Erythroblast (primary cell): ENCODE measurements around the gene DNASE1L1.

Experiments
- GATA1 ChIP-seq: IDR thresholded peaks from 2 replicates; pipeline ENCODE4 v1.6.1; 2011; ENCODE audit warnings: low read depth, mild to moderate bottlenecking, control low read depth, low read length, moderate library complexity
- POLR2A ChIP-seq: IDR thresholded peaks from 2 replicates; pipeline ENCODE4 v1.6.1; 2011; ENCODE audit warnings: mild to moderate bottlenecking, low read length

DNA sequence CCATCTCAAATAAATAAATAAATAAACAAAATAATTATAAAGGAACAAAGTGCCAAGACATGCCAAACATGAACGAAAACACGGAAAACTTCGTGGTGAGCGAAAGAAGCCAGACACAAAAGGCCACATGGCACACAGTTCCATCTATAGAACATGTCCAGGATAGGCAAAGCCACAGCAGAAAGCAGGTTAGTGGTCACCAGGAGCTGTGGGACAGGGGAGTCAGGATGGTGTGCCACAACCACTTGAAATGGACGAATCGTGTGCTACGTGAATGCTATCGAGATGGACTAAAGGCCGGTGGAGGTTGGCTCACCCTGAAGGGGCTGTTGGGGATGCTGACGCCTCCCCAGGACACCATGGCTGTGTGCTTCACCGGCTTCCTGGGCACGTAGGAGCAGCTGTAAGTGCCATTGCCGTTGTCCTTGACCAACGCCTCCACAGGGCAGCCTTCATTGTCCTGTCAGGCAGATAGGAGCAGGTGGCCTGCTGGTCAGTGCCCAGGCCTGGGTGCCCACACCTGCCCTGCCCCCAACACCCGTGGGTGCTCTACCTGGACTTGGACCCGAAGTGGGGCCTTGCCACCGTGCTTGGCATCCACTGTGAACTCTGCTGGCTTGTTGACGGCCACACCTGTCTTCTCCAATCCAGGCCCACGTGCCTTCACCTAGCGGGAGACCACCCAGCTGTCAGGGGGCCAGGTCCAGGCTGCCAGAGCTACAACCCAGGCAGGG lies 45.2 kb downstream of the DNASE1L1 start:
- TF ChIP-seq POLR2A (no peak), GATA1 (no peak)
